HG02623 (cell line): ENCODE results near the gene STH.
"Not testable (repeated sequence)": the region's sequence is repeated elsewhere in the genome, so short reads cannot be mapped to it uniquely, and the experiment has no call there.

Experiments used
- ATAC-seq: cut with Tn5 transposase; IDR thresholded peaks from one replicate; pipeline ENCODE4 v1.9.1; 2021; ENCODE audit warnings: moderate library complexity; ENCODE audit not compliant: unreplicated experiment

The STH gene

GRCh38 chr17:46002311-46002972 is 3.4 kb downstream of the STH start:
- no peak for ATAC-seq

- ATAC-seq, result no peak
Observed at GRCh38 chr17:46002973-46003316, 3.9 kb downstream of the STH start.

GRCh38 chr17:46003907-46004748 is 5.1 kb downstream of the STH start:
- no peak for ATAC-seq

GRCh38 chr17:46006082-46006481 is 7.0 kb downstream of the STH start:
- not testable (repeated sequence) for ATAC-seq

- ATAC-seq, result no peak
Observed at GRCh38 chr17:46007461-46007965, 8.5 kb downstream of the STH start.

GRCh38 chr17:46008591-46008990 is 9.5 kb downstream of the STH start:
- ATAC-seq, result no peak

GRCh38 chr17:46009681-46010596 is 10.9 kb downstream of the STH start:
- no peak for ATAC-seq

GRCh38 chr17:46010597-46011186 is 11.6 kb downstream of the STH start:
- no peak for ATAC-seq

GRCh38 chr17:46011711-46012505 is 12.9 kb downstream of the STH start:
- ATAC-seq, result no peak

GRCh38 chr17:46012506-46013079 is 13.5 kb downstream of the STH start:
- no peak for ATAC-seq

- ATAC-seq, result no peak
Observed at GRCh38 chr17:46013127-46013501, 14.1 kb downstream of the STH start.

GRCh38 chr17:46013502-46014165 is 14.6 kb downstream of the STH start:
- no peak for ATAC-seq

GRCh38 chr17:46019408-46019925 is 20.4 kb downstream of the STH start:
- not testable (repeated sequence) for ATAC-seq

- no peak for ATAC-seq
Observed at GRCh38 chr17:46020023-46020761, 21.1 kb downstream of the STH start.

GRCh38 chr17:46020998-46021397 is 21.9 kb downstream of the STH start:
- no peak for ATAC-seq

- not testable (repeated sequence) for ATAC-seq
Observed at GRCh38 chr17:46023366-46023765, 24.3 kb downstream of the STH start.

GRCh38 chr17:46023783-46024388 is 24.8 kb downstream of the STH start:
- no peak for ATAC-seq

GRCh38 chr17:46024590-46024989 is 25.5 kb downstream of the STH start:
- no peak for ATAC-seq
